Measurements from ENCODE around the gene STK40.
A peak's percentile ranks its signal among the peaks of the same experiment; 100 is the strongest.

The STK40 gene

GRCh38 chr1:36369061-36369861 lies 16.5 kb downstream of the STK40 start:
- H3K27me3 Mint-ChIP-seq (ENCODE audit: low read depth): no peaks in the 10 kb centered on the region
- H3K27ac Mint-ChIP-seq: peak overlapping the region; percentile 32
- H3K36me3 Mint-ChIP-seq (ENCODE audit: low read depth): peaks cover 8% of the 10 kb centered on the region
- no peak overlapping the region for H3K4me3 Mint-ChIP-seq
- no peaks in the 10 kb centered on the region for H3K9me3 Mint-ChIP-seq
- peaks cover 52% of the 10 kb centered on the region for H3K4me1 Mint-ChIP-seq (ENCODE audit: low read depth)

- Mint-ChIP-seq H3K4me3 (no peak overlapping the region), H3K27ac (peak overlapping the region; percentile 36), H3K36me3 (ENCODE audit: low read depth) (peaks cover 12% of the 10 kb centered on the region), H3K4me1 (ENCODE audit: low read depth) (peaks cover 37% of the 10 kb centered on the region), H3K27me3 (ENCODE audit: low read depth) (no peaks in the 10 kb centered on the region), H3K9me3 (no peaks in the 10 kb centered on the region)
Observed at GRCh38 chr1:36367798-36368197, 17.9 kb downstream of the STK40 start.

DNA sequence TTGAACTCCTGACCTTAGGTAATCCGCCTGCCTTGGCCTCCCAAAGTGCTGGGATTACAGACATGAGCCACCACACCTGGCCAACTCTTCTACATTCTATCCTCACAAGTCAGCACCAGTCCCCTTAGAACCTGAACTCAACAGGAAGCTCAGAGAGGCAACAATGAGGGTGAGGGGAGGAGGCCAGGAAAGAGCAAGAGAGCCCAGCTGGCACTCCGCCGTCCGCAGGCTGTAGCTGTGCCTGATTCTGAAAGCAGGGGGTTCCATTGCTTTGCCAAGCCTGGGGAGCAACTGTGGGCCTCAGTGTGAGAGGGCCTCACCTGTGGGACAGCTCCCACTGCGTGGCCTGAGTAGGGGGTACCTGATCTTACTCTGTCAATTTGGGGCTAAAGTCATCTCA lies 18.7 kb downstream of the STK40 start:
- no peak overlapping the region for H3K4me3 Mint-ChIP-seq
- H3K36me3 Mint-ChIP-seq (ENCODE audit: low read depth): peaks cover 13% of the 10 kb centered on the region
- no peaks in the 10 kb centered on the region for H3K9me3 Mint-ChIP-seq
- no peaks in the 10 kb centered on the region for H3K27me3 Mint-ChIP-seq (ENCODE audit: low read depth)
- H3K4me1 Mint-ChIP-seq (ENCODE audit: low read depth): peaks cover 32% of the 10 kb centered on the region
- H3K27ac Mint-ChIP-seq: peak overlapping the region; percentile 90

DNA sequence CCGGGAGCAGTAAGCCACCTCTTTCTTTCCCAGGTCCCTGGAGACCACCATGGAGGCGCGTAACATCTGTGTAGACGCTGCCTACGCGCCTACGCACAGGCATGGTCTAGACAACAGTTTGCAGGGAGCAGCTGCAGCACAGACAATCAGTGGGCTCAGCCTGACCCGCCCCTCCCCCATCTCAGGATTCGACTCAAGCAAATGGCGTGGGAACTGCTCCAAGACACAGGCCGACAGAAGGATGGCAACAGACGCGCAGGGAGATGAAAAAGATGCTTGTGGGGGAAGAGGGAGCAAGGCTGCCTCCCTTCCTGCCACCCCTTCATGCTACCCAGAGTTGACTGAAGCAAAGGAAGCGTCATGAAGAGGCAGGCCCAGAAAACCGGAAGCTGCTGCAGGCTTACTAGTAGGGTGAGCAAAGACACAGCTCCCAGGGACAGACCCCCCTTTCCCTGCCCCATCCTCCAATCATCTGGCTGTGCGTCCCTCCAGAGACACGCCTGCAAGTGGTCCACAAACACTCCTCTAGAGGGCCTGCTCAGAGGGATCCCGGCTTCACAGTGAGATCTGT lies 19.5 kb downstream of the STK40 start:
- no peaks in the 10 kb centered on the region for H3K27me3 Mint-ChIP-seq (ENCODE audit: low read depth)
- H3K4me1 Mint-ChIP-seq (ENCODE audit: low read depth): peaks cover 32% of the 10 kb centered on the region
- peaks cover 15% of the 10 kb centered on the region for H3K36me3 Mint-ChIP-seq (ENCODE audit: low read depth)

GRCh38 chr1:36365381-36365780 lies 20.3 kb downstream of the STK40 start:
- Mint-ChIP-seq H3K9me3 (no peaks in the 10 kb centered on the region), H3K27me3 (ENCODE audit: low read depth) (no peaks in the 10 kb centered on the region), H3K27ac (peak overlapping the region; percentile 52), H3K4me1 (ENCODE audit: low read depth) (peaks cover 32% of the 10 kb centered on the region), H3K36me3 (ENCODE audit: low read depth) (peaks cover 15% of the 10 kb centered on the region), H3K4me3 (no peak overlapping the region)

More for the DNA sequence above, 19.5 kb downstream of the STK40 start:
- H3K9me3 Mint-ChIP-seq: no peaks in the 10 kb centered on the region
- H3K27ac Mint-ChIP-seq: peak overlapping the region; percentile 90
- peak overlapping the region; percentile 60 for H3K4me3 Mint-ChIP-seq

- Mint-ChIP-seq H3K27me3 (ENCODE audit: low read depth) (no peaks in the 10 kb centered on the region), H3K4me1 (ENCODE audit: low read depth) (peaks cover 11% of the 10 kb centered on the region), H3K9me3 (no peaks in the 10 kb centered on the region), H3K27ac (peak overlapping the region; percentile 86), H3K36me3 (ENCODE audit: low read depth) (peaks cover 32% of the 10 kb centered on the region), H3K4me3 (no peak overlapping the region)
Observed at GRCh38 chr1:36359911-36360550, 25.7 kb downstream of the STK40 start.

DNA sequence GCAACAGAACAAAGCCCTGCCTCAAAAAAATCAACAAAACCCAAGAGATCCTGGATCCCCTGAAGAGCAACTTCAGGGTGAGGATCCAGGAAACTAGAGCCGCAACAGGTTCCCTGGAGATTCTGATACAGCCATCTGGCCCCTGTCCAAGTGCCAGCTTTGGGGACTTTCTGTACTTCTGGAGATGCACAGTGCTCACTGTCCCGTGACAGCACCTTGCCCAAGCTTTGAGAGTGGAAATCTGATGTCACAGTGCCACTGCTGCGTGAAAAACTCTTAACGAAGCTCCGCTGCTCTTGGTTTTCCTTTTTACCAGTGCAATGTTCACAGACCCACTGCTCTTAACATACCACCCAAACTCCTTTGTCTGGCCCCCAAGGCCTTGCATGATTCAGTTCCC lies 26.3 kb downstream of the STK40 start:
- no peak overlapping the region for H3K4me3 Mint-ChIP-seq
- peaks cover 11% of the 10 kb centered on the region for H3K4me1 Mint-ChIP-seq (ENCODE audit: low read depth)
- H3K27ac Mint-ChIP-seq: peak overlapping the region; percentile 86
- H3K9me3 Mint-ChIP-seq: no peaks in the 10 kb centered on the region
- H3K36me3 Mint-ChIP-seq (ENCODE audit: low read depth): peaks cover 35% of the 10 kb centered on the region
- H3K27me3 Mint-ChIP-seq (ENCODE audit: low read depth): no peaks in the 10 kb centered on the region

- no peaks in the 10 kb centered on the region for H3K9me3 Mint-ChIP-seq
- H3K4me1 Mint-ChIP-seq (ENCODE audit: low read depth): peaks cover 11% of the 10 kb centered on the region
- H3K27me3 Mint-ChIP-seq (ENCODE audit: low read depth): no peaks in the 10 kb centered on the region
- no peak overlapping the region for H3K4me3 Mint-ChIP-seq
- no peak overlapping the region for H3K27ac Mint-ChIP-seq
- H3K36me3 Mint-ChIP-seq (ENCODE audit: low read depth): peaks cover 39% of the 10 kb centered on the region
Observed at GRCh38 chr1:36358514-36359084, 27.1 kb downstream of the STK40 start.

DNA sequence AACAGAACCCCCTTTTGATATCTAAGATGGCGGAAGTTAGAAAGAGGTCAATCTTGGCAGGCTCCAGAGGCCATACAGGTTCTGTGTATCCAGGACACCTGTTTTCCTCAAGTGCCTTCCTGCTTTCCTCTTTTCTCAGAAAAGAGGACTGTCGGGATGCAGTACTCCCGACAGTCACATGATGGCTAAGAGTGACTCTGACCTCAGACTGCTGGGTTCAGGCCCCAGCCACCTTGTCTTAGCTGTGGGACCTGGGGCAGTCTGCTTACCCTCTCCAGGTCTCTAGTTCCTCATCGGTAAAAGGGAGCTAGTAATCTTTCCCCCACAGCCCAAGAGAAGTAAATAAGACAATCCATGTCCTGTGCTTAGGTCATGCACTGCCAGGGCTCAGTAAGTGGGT lies 29.9 kb downstream of the STK40 start:
- Mint-ChIP-seq H3K4me1 (ENCODE audit: low read depth) (peaks cover 21% of the 10 kb centered on the region), H3K4me3 (no peak overlapping the region), H3K27ac (peak overlapping the region; percentile 24), H3K9me3 (no peaks in the 10 kb centered on the region), H3K27me3 (ENCODE audit: low read depth) (no peaks in the 10 kb centered on the region), H3K36me3 (ENCODE audit: low read depth) (peaks cover 42% of the 10 kb centered on the region)

- Mint-ChIP-seq H3K4me3 (no peak overlapping the region), H3K4me1 (ENCODE audit: low read depth) (peaks cover 20% of the 10 kb centered on the region), H3K9me3 (no peaks in the 10 kb centered on the region), H3K27me3 (ENCODE audit: low read depth) (no peaks in the 10 kb centered on the region), H3K36me3 (ENCODE audit: low read depth) (peaks cover 39% of the 10 kb centered on the region), H3K27ac (no peak overlapping the region)
Observed at GRCh38 chr1:36354486-36354885, 31.2 kb downstream of the STK40 start.

- Mint-ChIP-seq H3K36me3 (ENCODE audit: low read depth) (peaks cover 38% of the 10 kb centered on the region), H3K9me3 (no peaks in the 10 kb centered on the region), H3K4me1 (ENCODE audit: low read depth) (peaks cover 17% of the 10 kb centered on the region), H3K4me3 (no peak overlapping the region), H3K27me3 (ENCODE audit: low read depth) (no peaks in the 10 kb centered on the region), H3K27ac (peak overlapping the region; percentile 11)
Observed at GRCh38 chr1:36352910-36353878, 32.5 kb downstream of the STK40 start.

DNA sequence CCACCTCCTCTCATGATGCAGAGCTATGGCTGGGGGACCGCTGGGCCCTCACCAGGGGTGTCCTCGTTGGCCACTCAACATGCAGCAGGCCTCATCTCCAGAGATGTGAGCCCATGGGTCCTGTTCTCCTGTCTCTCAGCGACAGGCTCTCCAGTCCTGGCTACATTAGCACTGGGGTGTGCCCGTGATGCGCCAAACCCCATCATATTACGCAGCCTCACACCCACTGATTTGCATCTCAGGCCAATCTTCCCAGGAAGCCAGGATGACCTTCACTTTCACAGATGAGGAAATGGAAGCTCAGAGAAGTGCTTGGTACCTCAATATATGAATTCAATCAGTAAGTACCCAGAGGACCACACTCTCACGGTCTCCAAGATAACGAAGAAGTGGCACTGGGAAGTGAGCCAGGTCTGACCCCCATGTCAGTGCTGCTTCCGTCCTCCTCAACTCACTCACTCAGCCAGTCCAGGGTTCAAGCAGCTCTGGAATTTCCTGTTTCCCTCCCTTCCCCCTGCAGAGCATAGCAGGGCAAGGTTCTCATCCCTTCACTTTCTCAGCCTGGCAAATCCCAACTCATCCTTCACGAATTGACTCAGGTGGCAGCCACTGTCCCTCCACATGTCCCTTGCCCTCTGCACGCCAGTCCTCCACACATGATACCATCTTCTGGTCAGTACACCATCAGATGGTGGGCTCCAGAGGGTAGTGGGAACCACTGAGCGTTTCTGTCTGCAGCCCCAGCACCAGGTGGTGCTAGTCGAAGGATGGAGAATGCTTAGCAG lies 33.4 kb downstream of the STK40 start:
- H3K9me3 Mint-ChIP-seq: no peaks in the 10 kb centered on the region
- H3K27ac Mint-ChIP-seq: peak overlapping the region; percentile 22
- peaks cover 40% of the 10 kb centered on the region for H3K36me3 Mint-ChIP-seq (ENCODE audit: low read depth)
- H3K4me3 Mint-ChIP-seq: no peak overlapping the region
- no peaks in the 10 kb centered on the region for H3K27me3 Mint-ChIP-seq (ENCODE audit: low read depth)
- peaks cover 17% of the 10 kb centered on the region for H3K4me1 Mint-ChIP-seq (ENCODE audit: low read depth)

DNA sequence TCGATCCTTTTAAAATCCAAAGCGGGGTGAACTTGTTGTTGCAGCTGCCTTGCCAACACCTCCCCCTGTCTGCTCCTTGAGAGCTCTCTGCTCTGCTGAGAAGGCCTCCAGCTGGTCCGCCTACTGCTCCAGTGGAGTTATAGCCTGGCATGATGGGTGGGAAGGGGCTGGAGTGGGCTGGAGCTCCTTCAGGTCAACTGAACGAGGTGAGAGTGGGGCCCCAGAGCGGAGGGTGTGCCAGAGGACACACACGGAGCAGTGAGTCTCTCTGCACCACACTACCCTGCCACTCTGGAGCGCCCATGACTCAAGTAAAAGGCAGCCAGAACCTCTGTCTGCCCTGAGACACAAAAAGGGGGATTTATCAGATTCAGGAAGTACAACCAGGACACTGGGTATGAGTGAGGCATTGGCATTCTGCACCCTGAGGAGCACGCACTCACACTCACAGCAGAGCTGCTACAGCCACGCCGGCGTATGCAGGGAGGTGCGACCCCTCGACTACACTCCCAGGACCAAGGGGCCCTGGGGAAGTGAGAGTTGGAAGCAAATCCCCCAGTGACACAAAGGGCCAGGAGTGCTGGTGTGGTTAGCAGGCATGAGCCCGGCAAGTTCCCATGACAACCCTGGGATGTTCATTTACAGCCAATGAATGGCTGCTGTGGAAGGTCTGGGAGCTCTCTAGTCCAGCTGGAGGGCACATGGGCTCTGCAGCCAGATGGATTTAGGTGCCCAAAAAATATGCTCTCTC lies 34.3 kb downstream of the STK40 start:
- Mint-ChIP-seq H3K36me3 (ENCODE audit: low read depth) (peaks cover 40% of the 10 kb centered on the region), H3K27me3 (ENCODE audit: low read depth) (no peaks in the 10 kb centered on the region), H3K27ac (peak overlapping the region; percentile 41), H3K4me3 (no peak overlapping the region), H3K4me1 (ENCODE audit: low read depth) (peaks cover 17% of the 10 kb centered on the region), H3K9me3 (no peaks in the 10 kb centered on the region)

All from T-helper 1 cell treated with Interleukin-12 subunit alpha and Interleukin-12 subunit beta and Interleukin-4 antibody, amounts not matched to agents 30 μg/mL and 1 μg/mL, for 36 hours (primary cell).